HepG2 (cell line): ENCODE results near the gene FAM240A.

Experiments
- CREB1 ChIP-seq, 2 experiments: fragments of 450-650 bp in 1 of 2; IDR thresholded peaks; 2 replicates each; pipeline ENCODE4 v1.6.1; 2016 to 2017; ENCODE audit warnings: control low read depth in 1 of 2, mild to moderate bottlenecking in 1 of 2, missing compliant biosample characterization in 1 of 2, missing genetic modification characterization in 1 of 2
- DPF2 ChIP-seq: sonication (generic); formaldehyde crosslinking; IDR thresholded peaks from 2 replicates; pipeline ENCODE4 v1.4.0; 2020; ENCODE audit warnings: mild to moderate bottlenecking, low read depth, missing genetic modification reagents, borderline replicate concordance
- EZH2 ChIP-seq: conservative IDR thresholded peaks from 2 replicates; pipeline ENCODE4 v1.6.1; 2012; ENCODE audit warnings: mild to moderate bottlenecking, low read depth, low read length, moderate library complexity
- GABPB1 ChIP-seq: IDR thresholded peaks from 2 replicates; pipeline ENCODE4 v1.6.1; 2016; ENCODE audit warnings: mild to moderate bottlenecking, missing genetic modification reagents, moderate library complexity, missing compliant biosample characterization
- MTF2 ChIP-seq: sonication (generic); formaldehyde crosslinking; IDR thresholded peaks from 2 replicates; pipeline ENCODE4 v1.5.0; 2020; ENCODE audit warnings: missing genetic modification reagents, borderline replicate concordance
- NR2C2 ChIP-seq: sonication (generic); formaldehyde crosslinking; IDR thresholded peaks from 2 replicates; pipeline ENCODE4 v1.4.0; 2020; ENCODE audit warnings: missing genetic modification reagents, mild to moderate bottlenecking, moderate library complexity, borderline replicate concordance
- SMARCC2 ChIP-seq: fragments of 450-650 bp; IDR thresholded peaks from 2 replicates; pipeline ENCODE4 v1.6.1; 2017; ENCODE audit warnings: antibody characterized with exemption, mild to moderate bottlenecking
- ZNF274 ChIP-seq: sonication (generic); formaldehyde crosslinking; IDR thresholded peaks from 2 replicates; pipeline ENCODE4 v1.5.1; 2020; ENCODE audit warnings: mild to moderate bottlenecking, missing genetic modification reagents
- ZNF329 ChIP-seq: sonication (generic); formaldehyde crosslinking; IDR thresholded peaks from 2 replicates; pipeline ENCODE4 v1.9.0; 2021; ENCODE audit warnings: low read depth, mild to moderate bottlenecking, missing genetic modification reagents
- ZNF33A ChIP-seq: sonication (generic); formaldehyde crosslinking; IDR thresholded peaks from 2 replicates; pipeline ENCODE4 v1.5.1; 2020; ENCODE audit warnings: missing genetic modification reagents, mild to moderate bottlenecking, moderate library complexity, borderline replicate concordance
- ZNF558 ChIP-seq: sonication (generic); formaldehyde crosslinking; IDR thresholded peaks from 2 replicates; pipeline ENCODE4 v1.9.0; 2022; ENCODE audit warnings: mild to moderate bottlenecking, missing genetic modification reagents, borderline replicate concordance
- TF ChIP-seq, protein P1 (sequence below): IDR thresholded peaks from 2 replicates; pipeline ENCODE4 v1.6.1; 2016; ENCODE audit warnings: mild to moderate bottlenecking
- TF ChIP-seq, protein P2 (sequence below): sonication (generic); formaldehyde crosslinking; IDR thresholded peaks from 2 replicates; pipeline ENCODE4 v1.5.0; 2020; ENCODE audit warnings: mild to moderate bottlenecking, missing genetic modification reagents, moderate library complexity
- TF ChIP-seq, protein P3 (sequence below): IDR thresholded peaks from 2 replicates; pipeline ENCODE4 v1.6.1; 2012; ENCODE audit warnings: inconsistent platforms

DNA sequence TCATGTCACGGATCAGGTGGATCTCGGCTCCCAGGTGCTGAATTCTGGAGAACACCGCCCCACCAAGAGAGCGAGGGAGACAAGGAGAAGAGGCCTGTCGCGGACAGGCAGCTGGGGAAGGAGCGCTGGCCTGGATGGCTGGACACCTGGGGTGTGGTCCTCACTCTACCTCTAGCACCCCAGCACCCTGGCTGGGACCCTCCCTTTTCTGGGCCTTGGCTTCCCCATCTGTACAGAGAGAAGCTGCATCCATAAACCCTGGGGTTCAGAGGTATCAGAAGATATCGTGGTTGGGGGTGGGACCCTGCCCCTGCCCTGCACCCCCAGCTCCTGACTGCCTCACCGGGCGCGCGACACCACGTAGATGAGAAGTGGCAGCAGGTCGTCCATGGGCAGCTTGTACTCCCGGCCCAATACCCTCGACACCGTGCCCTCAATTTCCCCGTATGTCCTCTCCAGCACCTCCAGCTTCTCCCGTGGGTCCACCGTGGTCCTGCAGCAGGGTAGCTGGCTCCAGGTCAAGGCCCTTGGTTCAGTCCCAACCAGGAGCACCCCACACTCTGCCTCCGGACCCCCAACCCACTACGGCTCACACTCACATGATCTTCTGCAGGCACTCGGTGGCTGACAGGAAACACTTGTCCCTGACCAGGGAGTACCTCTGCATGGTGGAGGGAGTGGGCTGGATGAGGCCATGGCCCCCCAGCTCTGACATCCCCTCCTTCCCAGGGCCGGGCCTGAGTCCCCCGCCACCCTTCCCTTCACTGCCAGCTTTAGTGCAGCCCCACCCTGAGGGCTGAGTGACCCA lies 59.4 kb downstream of the FAM240A start:
- TF ChIP-seq ZNF33A (CRISPR knock-in tag), result no peak
- no peak for TF ChIP-seq EZH2
- TF ChIP-seq NR2C2 (CRISPR knock-in tag), result no peak
- TF ChIP-seq GABPB1 (CRISPR knock-in tag), result no peak
- no peak for TF ChIP-seq SMARCC2
- TF ChIP-seq ZNF274 (CRISPR knock-in tag), result no peak
- TF ChIP-seq, protein P1, sequence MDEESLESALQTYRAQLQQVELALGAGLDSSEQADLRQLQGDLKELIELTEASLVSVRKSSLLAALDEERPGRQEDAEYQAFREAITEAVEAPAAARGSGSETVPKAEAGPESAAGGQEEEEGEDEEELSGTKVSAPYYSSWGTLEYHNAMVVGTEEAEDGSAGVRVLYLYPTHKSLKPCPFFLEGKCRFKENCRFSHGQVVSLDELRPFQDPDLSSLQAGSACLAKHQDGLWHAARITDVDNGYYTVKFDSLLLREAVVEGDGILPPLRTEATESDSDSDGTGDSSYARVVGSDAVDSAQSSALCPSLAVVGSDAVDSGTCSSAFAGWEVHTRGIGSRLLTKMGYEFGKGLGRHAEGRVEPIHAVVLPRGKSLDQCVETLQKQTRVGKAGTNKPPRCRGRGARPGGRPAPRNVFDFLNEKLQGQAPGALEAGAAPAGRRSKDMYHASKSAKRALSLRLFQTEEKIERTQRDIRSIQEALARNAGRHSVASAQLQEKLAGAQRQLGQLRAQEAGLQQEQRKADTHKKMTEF (CRISPR knock-in tag), result no peak
- TF ChIP-seq DPF2, result no peak
- TF ChIP-seq, protein P2, sequence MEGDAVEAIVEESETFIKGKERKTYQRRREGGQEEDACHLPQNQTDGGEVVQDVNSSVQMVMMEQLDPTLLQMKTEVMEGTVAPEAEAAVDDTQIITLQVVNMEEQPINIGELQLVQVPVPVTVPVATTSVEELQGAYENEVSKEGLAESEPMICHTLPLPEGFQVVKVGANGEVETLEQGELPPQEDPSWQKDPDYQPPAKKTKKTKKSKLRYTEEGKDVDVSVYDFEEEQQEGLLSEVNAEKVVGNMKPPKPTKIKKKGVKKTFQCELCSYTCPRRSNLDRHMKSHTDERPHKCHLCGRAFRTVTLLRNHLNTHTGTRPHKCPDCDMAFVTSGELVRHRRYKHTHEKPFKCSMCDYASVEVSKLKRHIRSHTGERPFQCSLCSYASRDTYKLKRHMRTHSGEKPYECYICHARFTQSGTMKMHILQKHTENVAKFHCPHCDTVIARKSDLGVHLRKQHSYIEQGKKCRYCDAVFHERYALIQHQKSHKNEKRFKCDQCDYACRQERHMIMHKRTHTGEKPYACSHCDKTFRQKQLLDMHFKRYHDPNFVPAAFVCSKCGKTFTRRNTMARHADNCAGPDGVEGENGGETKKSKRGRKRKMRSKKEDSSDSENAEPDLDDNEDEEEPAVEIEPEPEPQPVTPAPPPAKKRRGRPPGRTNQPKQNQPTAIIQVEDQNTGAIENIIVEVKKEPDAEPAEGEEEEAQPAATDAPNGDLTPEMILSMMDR (CRISPR knock-in tag), result no peak
- TF ChIP-seq ZNF329 (CRISPR knock-in tag), result no peak
- TF ChIP-seq, protein P3, sequence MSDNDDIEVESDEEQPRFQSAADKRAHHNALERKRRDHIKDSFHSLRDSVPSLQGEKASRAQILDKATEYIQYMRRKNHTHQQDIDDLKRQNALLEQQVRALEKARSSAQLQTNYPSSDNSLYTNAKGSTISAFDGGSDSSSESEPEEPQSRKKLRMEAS, result no peak
- TF ChIP-seq MTF2 (CRISPR knock-in tag), result no peak
- TF ChIP-seq ZNF558 (CRISPR knock-in tag), result no peak
- no peak for TF ChIP-seq CREB1 (IDR thresholded peaks at IDR 0.05)
- TF ChIP-seq CREB1 (CRISPR knock-in tag; IDR thresholded peaks at IDR 0.05), result no peak
